Naive B cell (primary cell): ENCODE results near the gene ZNF74. TPM values are rescaled to one million over a fixed set of nuclear protein-coding genes. Genes with fewer than 3 reads are reported as not detected.
A peak's percentile ranks its signal among the peaks of the same experiment; 100 is the strongest.
"Not testable (repeated sequence)": the region's sequence is repeated elsewhere in the genome, so short reads cannot be mapped to it uniquely, and the experiment has no call there.

Experiments used
- ATAC-seq, 2 donors: fragments of 150-1000 bp; cut with Tn5 transposase; 2 replicates each; pipeline ENCODE4 v1.10.0; 2021; ENCODE audit warnings: low read depth in 2 of 2, mild to moderate bottlenecking in 2 of 2, moderate library complexity in 2 of 2
- DNase-seq: peaks from one replicate; pipeline ENCODE4 v3.0.0; 2022
- H3K27ac Mint-ChIP-seq, 6 donors: one replicate each; pipeline ENCODE4 v1.8.0; 2020 to 2022; ENCODE audit warnings: mild to moderate bottlenecking in 6 of 6, mixed read lengths in 6 of 6, moderate library complexity in 5 of 6, inconsistent platforms in 2 of 6
- H3K27me3 Mint-ChIP-seq, 3 donors: one replicate each; pipeline ENCODE4 v1.8.0; 2021 to 2022; ENCODE audit warnings: mixed read lengths in 3 of 3, mild to moderate bottlenecking in 1 of 3
- H3K36me3 Mint-ChIP-seq, 2 donors: one replicate each; pipeline ENCODE4 v1.8.0; 2020 to 2022; ENCODE audit warnings: mixed read lengths in 2 of 2, inconsistent platforms in 1 of 2, mild to moderate bottlenecking in 1 of 2
- H3K4me1 Mint-ChIP-seq, 3 donors: one replicate each; pipeline ENCODE4 v1.8.0; 2020 to 2022; ENCODE audit warnings: mixed read lengths in 3 of 3, inconsistent platforms in 1 of 3, mild to moderate bottlenecking in 1 of 3, moderate library complexity in 1 of 3
- H3K4me3 Mint-ChIP-seq, 8 donors: one replicate each; pipeline ENCODE4 v1.8.0; 2020 to 2022; ENCODE audit warnings: mild to moderate bottlenecking in 8 of 8, mixed read lengths in 8 of 8, moderate library complexity in 8 of 8, inconsistent platforms in 2 of 8
- H3K9me3 Mint-ChIP-seq, 7 donors: one replicate each; pipeline ENCODE4 v1.8.0; 2020 to 2022; ENCODE audit warnings: mixed read lengths in 7 of 7, mild to moderate bottlenecking in 5 of 7, inconsistent platforms in 2 of 7, moderate library complexity in 1 of 7
- polyA plus RNA-seq, 6 donors: library from polyadenylated mRNA; unstranded; fragments of 300-500 nt; fragmentation: Illumina TruSeq; gene quantifications; one replicate each; pipeline ENCODE4 v1.2.3, GENCODE V29; 2021; ENCODE audit warnings: low read depth in 6 of 6

Gene ZNF74
- 1 to 10 TPM; 2.4 to 8.5 (median 5.5) TPM for polyA plus RNA-seq

- ATAC-seq (peak; percentile 93 to 95), DNase-seq (peak; percentile 71)
- Mint-ChIP-seq H3K4me3 (peak within 1 kb of the TSS; percentile 85 to 96 (median 94)), H3K9me3 (peaks cover 0 to 7% (median 0%) of the 10 kb centered on the region in 7 donors), H3K27ac (peak within 1 kb of the TSS; percentile 82 to 96 (median 92)), H3K36me3 (peaks cover 0 to 4% of the 10 kb centered on the region in 2 donors), H3K4me1 (peaks cover 21 to 33% (median 24%) of the 10 kb centered on the region in 3 donors), H3K27me3 (no peaks in the 10 kb centered on the region)
These were observed at the start of gene ZNF74 for GRCh38 chr22:20393705-20394476. TSS of gene ZNF74 (plus strand) at chr22:20394151. CDS start at chr22:20394629, 478 bp downstream.

- H3K27me3 Mint-ChIP-seq, H3K27ac Mint-ChIP-seq, H3K4me1 Mint-ChIP-seq, H3K9me3 Mint-ChIP-seq, H3K4me3 Mint-ChIP-seq, H3K36me3 Mint-ChIP-seq, DNase-seq, ATAC-seq: not testable (repeated sequence)
These were observed 47.4 kb upstream of the ZNF74 start for GRCh38 chr22:20346553-20346952.

- H3K36me3 Mint-ChIP-seq, DNase-seq, H3K9me3 Mint-ChIP-seq, H3K27me3 Mint-ChIP-seq, ATAC-seq, H3K4me3 Mint-ChIP-seq, H3K4me1 Mint-ChIP-seq: not testable (repeated sequence)
- H3K27ac Mint-ChIP-seq: peak overlapping the region in 1 of 6 donors; percentile 76
These were observed 41.4 kb upstream of the ZNF74 start for GRCh38 chr22:20352536-20352935.

GRCh38 chr22:20354238-20354975 lies 39.5 kb upstream of the ZNF74 start:
- ATAC-seq (no peak), DNase-seq (no peak)
- no peaks in the 10 kb centered on the region for H3K9me3 Mint-ChIP-seq
- H3K27ac Mint-ChIP-seq: no peak overlapping the region
- no peaks in the 10 kb centered on the region for H3K4me1 Mint-ChIP-seq
- H3K27me3 Mint-ChIP-seq: no peaks in the 10 kb centered on the region
- H3K36me3 Mint-ChIP-seq: no peaks in the 10 kb centered on the region
- H3K4me3 Mint-ChIP-seq: no peak overlapping the region

- not testable (repeated sequence) for H3K27me3 Mint-ChIP-seq, DNase-seq, ATAC-seq, H3K4me1 Mint-ChIP-seq, H3K36me3 Mint-ChIP-seq, H3K27ac Mint-ChIP-seq, H3K9me3 Mint-ChIP-seq, H3K4me3 Mint-ChIP-seq
These were observed 37.9 kb upstream of the ZNF74 start for GRCh38 chr22:20355939-20356636.

- not testable (repeated sequence) for H3K27me3 Mint-ChIP-seq, H3K36me3 Mint-ChIP-seq, H3K9me3 Mint-ChIP-seq, H3K27ac Mint-ChIP-seq, DNase-seq, H3K4me3 Mint-ChIP-seq, ATAC-seq, H3K4me1 Mint-ChIP-seq
These were observed 37.0 kb upstream of the ZNF74 start for GRCh38 chr22:20356906-20357305.

GRCh38 chr22:20357967-20358366 lies 36.0 kb upstream of the ZNF74 start:
- H3K36me3 Mint-ChIP-seq, H3K9me3 Mint-ChIP-seq, H3K27ac Mint-ChIP-seq, H3K4me1 Mint-ChIP-seq, ATAC-seq, DNase-seq, H3K27me3 Mint-ChIP-seq, H3K4me3 Mint-ChIP-seq: not testable (repeated sequence)

GRCh38 chr22:20358503-20359239 lies 35.3 kb upstream of the ZNF74 start:
- not testable (repeated sequence) for H3K9me3 Mint-ChIP-seq, DNase-seq, ATAC-seq, H3K36me3 Mint-ChIP-seq, H3K27me3 Mint-ChIP-seq, H3K4me3 Mint-ChIP-seq, H3K4me1 Mint-ChIP-seq, H3K27ac Mint-ChIP-seq

- not testable (repeated sequence) for H3K36me3 Mint-ChIP-seq, H3K4me1 Mint-ChIP-seq, ATAC-seq, DNase-seq, H3K9me3 Mint-ChIP-seq, H3K27me3 Mint-ChIP-seq, H3K27ac Mint-ChIP-seq, H3K4me3 Mint-ChIP-seq
These were observed 33.7 kb upstream of the ZNF74 start for GRCh38 chr22:20360261-20360660.

GRCh38 chr22:20360866-20361751 lies 32.8 kb upstream of the ZNF74 start:
- not testable (repeated sequence) for H3K4me3 Mint-ChIP-seq, ATAC-seq, DNase-seq, H3K27ac Mint-ChIP-seq, H3K27me3 Mint-ChIP-seq, H3K4me1 Mint-ChIP-seq, H3K36me3 Mint-ChIP-seq, H3K9me3 Mint-ChIP-seq

- H3K27ac Mint-ChIP-seq, H3K4me1 Mint-ChIP-seq, ATAC-seq, H3K36me3 Mint-ChIP-seq, H3K4me3 Mint-ChIP-seq, H3K27me3 Mint-ChIP-seq, DNase-seq, H3K9me3 Mint-ChIP-seq: not testable (repeated sequence)
These were observed 32.2 kb upstream of the ZNF74 start for GRCh38 chr22:20361752-20362229.

GRCh38 chr22:20362403-20362802 lies 31.5 kb upstream of the ZNF74 start:
- not testable (repeated sequence) for H3K9me3 Mint-ChIP-seq, H3K27ac Mint-ChIP-seq, H3K36me3 Mint-ChIP-seq, ATAC-seq, H3K27me3 Mint-ChIP-seq, H3K4me1 Mint-ChIP-seq, H3K4me3 Mint-ChIP-seq, DNase-seq
